ENCODE data around the gene DNAJC18.

Gene DNAJC18

DNA sequence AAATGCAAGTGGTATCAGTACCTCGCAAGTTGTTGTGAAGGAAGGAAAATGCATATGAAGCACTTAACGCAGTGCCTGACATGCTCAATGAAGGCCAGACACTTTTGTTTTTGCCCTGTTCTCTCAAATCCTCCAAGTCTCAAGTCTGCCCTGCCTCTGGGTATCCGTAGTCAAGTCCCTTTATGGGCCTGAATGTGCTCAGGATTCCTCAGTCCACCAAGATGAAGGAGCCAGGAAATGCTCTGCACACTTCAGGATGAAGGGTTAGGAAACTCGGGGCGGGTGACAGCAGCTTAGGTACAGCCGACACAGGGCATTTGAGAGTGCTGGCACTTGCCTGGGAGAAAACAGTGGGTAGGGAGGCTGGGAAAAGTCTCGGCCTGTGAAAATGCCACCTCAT lies 21.9 kb upstream of the DNAJC18 start:
- no peak overlapping the region for H3K4me3 ChIP-seq (ENCODE audit: low read depth in 1 of 2, low read length in 2 of 2)
- H3K36me3 ChIP-seq (ENCODE audit: control insufficient read depth in 1 of 2, insufficient read depth in 2 of 2, low read length in 2 of 2), result no peaks in the 10 kb centered on the region
- no peaks in the 10 kb centered on the region for H3K27me3 ChIP-seq (ENCODE audit: control insufficient read depth in 1 of 2, insufficient read depth in 2 of 2, low read length in 2 of 2)
- no peak overlapping the region for H3K27ac ChIP-seq (ENCODE audit: low read depth, low read length)
- H3K4me1 ChIP-seq (ENCODE audit: control insufficient read depth in 1 of 2, insufficient read depth in 2 of 2, low read length in 2 of 2), result peaks cover 6 to 8% of the 10 kb centered on the region in 2 donors
- H3K9me3 ChIP-seq (ENCODE audit: control insufficient read depth in 1 of 2, low read length in 2 of 2), result no peaks in the 10 kb centered on the region
- H3K9ac ChIP-seq (ENCODE audit: low read depth in 1 of 2, low read length in 2 of 2), result no peak overlapping the region

GRCh38 chr5:139460455-139460854 lies 21.1 kb upstream of the DNAJC18 start:
- Histone ChIP-seq H3K4me1 (ENCODE audit: control insufficient read depth in 1 of 2, insufficient read depth in 2 of 2, low read length in 2 of 2) (peaks cover 6 to 8% of the 10 kb centered on the region in 2 donors), H3K27ac (ENCODE audit: low read depth, low read length) (no peak overlapping the region), H3K9ac (ENCODE audit: low read depth in 1 of 2, low read length in 2 of 2) (no peak overlapping the region), H3K4me3 (ENCODE audit: low read depth in 1 of 2, low read length in 2 of 2) (no peak overlapping the region), H3K9me3 (ENCODE audit: control insufficient read depth in 1 of 2, low read length in 2 of 2) (no peaks in the 10 kb centered on the region), H3K27me3 (ENCODE audit: control insufficient read depth in 1 of 2, insufficient read depth in 2 of 2, low read length in 2 of 2) (no peaks in the 10 kb centered on the region), H3K36me3 (ENCODE audit: control insufficient read depth in 1 of 2, insufficient read depth in 2 of 2, low read length in 2 of 2) (no peaks in the 10 kb centered on the region)

- H3K27ac ChIP-seq (ENCODE audit: low read depth, low read length), result no peak overlapping the region
Observed at GRCh38 chr5:139459451-139459934, 20.2 kb upstream of the DNAJC18 start.

GRCh38 chr5:139458580-139459407 lies 19.5 kb upstream of the DNAJC18 start:
- peaks cover 6 to 8% of the 10 kb centered on the region in 2 donors for H3K4me1 ChIP-seq (ENCODE audit: control insufficient read depth in 1 of 2, insufficient read depth in 2 of 2, low read length in 2 of 2)
- H3K9me3 ChIP-seq (ENCODE audit: control insufficient read depth in 1 of 2, low read length in 2 of 2), result no peaks in the 10 kb centered on the region
- H3K36me3 ChIP-seq (ENCODE audit: control insufficient read depth in 1 of 2, insufficient read depth in 2 of 2, low read length in 2 of 2), result no peaks in the 10 kb centered on the region
- no peak overlapping the region for H3K4me3 ChIP-seq (ENCODE audit: low read depth in 1 of 2, low read length in 2 of 2)
- no peaks in the 10 kb centered on the region for H3K27me3 ChIP-seq (ENCODE audit: control insufficient read depth in 1 of 2, insufficient read depth in 2 of 2, low read length in 2 of 2)
- no peak overlapping the region for H3K27ac ChIP-seq (ENCODE audit: low read depth, low read length)
- H3K9ac ChIP-seq (ENCODE audit: low read depth in 1 of 2, low read length in 2 of 2), result no peak overlapping the region

More at GRCh38 chr5:139459451-139459934, 20.2 kb upstream of the DNAJC18 start:
- no peaks in the 10 kb centered on the region for H3K27me3 ChIP-seq (ENCODE audit: control insufficient read depth in 1 of 2, insufficient read depth in 2 of 2, low read length in 2 of 2)
- H3K4me1 ChIP-seq (ENCODE audit: control insufficient read depth in 1 of 2, insufficient read depth in 2 of 2, low read length in 2 of 2), result peaks cover 6 to 8% of the 10 kb centered on the region in 2 donors
- H3K36me3 ChIP-seq (ENCODE audit: control insufficient read depth in 1 of 2, insufficient read depth in 2 of 2, low read length in 2 of 2), result no peaks in the 10 kb centered on the region
- H3K9me3 ChIP-seq (ENCODE audit: control insufficient read depth in 1 of 2, low read length in 2 of 2), result no peaks in the 10 kb centered on the region
- no peak overlapping the region for H3K4me3 ChIP-seq (ENCODE audit: low read depth in 1 of 2, low read length in 2 of 2)
- no peak overlapping the region for H3K9ac ChIP-seq (ENCODE audit: low read depth in 1 of 2, low read length in 2 of 2)

DNA sequence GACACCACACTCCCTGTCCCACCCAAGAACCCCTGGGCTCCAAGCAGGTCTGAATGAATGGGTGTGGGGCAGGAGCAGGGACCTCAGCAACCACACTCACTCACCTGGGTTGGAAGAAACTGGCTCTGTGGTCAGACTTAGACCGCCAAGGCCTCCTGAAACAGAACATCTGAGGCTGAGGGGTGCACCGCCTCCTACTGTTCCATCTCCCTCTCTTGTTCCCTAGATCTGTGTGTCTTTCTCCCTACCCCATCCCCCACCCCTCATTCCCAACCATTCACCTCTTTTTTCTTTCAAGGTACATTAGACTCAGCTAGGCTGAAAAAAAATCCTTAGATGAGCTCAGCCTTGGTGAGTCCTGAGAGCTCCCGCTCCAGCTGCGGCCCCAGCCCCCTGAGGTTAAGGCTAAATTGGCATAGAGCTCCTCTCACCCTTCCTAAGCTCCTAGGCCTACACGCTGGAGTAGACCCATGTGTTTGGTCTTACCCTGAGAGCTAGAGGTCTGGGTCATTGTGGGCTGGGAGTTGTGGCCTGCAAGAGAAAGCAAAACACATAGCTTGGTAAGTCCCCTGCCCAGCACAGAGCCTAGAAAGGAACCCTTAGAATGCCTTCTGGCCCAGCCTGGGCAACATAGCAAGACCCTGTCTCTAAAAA lies 18.5 kb upstream of the DNAJC18 start:
- peaks cover 6 to 8% of the 10 kb centered on the region in 2 donors for H3K4me1 ChIP-seq (ENCODE audit: control insufficient read depth in 1 of 2, insufficient read depth in 2 of 2, low read length in 2 of 2)
- H3K36me3 ChIP-seq (ENCODE audit: control insufficient read depth in 1 of 2, insufficient read depth in 2 of 2, low read length in 2 of 2), result no peaks in the 10 kb centered on the region
- H3K9me3 ChIP-seq (ENCODE audit: control insufficient read depth in 1 of 2, low read length in 2 of 2), result no peaks in the 10 kb centered on the region
- no peak overlapping the region for H3K9ac ChIP-seq (ENCODE audit: low read depth in 1 of 2, low read length in 2 of 2)
- H3K4me3 ChIP-seq (ENCODE audit: low read depth in 1 of 2, low read length in 2 of 2), result no peak overlapping the region
- H3K27me3 ChIP-seq (ENCODE audit: control insufficient read depth in 1 of 2, insufficient read depth in 2 of 2, low read length in 2 of 2), result no peaks in the 10 kb centered on the region
- H3K27ac ChIP-seq (ENCODE audit: low read depth, low read length), result no peak overlapping the region

DNA sequence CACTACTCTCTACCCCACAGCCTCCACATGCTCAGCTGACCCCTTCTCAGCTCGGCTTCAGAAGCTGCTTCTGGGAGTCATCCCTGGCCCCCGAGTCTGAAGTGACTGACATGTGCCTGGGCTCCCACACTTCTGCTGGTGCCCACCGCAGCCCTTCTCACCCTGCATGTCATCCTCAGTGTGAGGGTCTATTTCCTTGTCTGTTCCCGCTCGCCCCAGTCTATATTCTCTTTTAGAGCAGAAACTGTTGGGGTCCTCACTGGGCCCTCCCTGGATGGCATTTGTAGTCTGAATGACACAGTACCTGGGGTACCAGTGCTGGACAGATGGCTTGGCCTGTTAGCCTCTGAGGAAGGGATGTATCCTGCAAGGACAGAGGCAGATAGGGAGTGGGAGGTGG lies 17.9 kb upstream of the DNAJC18 start:
- Histone ChIP-seq H3K9ac (ENCODE audit: low read depth in 1 of 2, low read length in 2 of 2) (no peak overlapping the region), H3K27ac (ENCODE audit: low read depth, low read length) (no peak overlapping the region), H3K36me3 (ENCODE audit: control insufficient read depth in 1 of 2, insufficient read depth in 2 of 2, low read length in 2 of 2) (no peaks in the 10 kb centered on the region), H3K27me3 (ENCODE audit: control insufficient read depth in 1 of 2, insufficient read depth in 2 of 2, low read length in 2 of 2) (no peaks in the 10 kb centered on the region), H3K4me3 (ENCODE audit: low read depth in 1 of 2, low read length in 2 of 2) (no peak overlapping the region), H3K9me3 (ENCODE audit: control insufficient read depth in 1 of 2, low read length in 2 of 2) (no peaks in the 10 kb centered on the region), H3K4me1 (ENCODE audit: control insufficient read depth in 1 of 2, insufficient read depth in 2 of 2, low read length in 2 of 2) (peaks cover 6 to 8% of the 10 kb centered on the region in 2 donors)

DNA sequence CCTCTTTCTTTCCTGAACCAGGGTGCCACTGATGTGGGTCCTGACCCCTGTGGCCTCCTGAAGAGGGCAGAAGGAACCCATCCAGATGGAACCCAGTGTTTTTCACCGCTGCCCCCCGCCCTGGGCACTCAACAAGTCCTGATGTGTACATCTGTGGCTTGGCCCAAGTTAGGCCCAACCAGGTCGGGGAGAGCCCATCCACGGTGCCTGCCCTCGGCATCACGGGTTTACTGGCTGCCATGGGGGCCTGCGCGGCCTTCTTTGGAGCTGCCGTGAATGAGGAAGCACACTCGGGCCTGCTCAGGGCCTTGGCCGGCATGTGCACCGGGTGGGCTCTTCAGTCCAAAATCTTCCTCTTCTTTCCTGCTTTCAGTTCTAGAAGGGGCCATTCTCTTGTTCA lies 17.5 kb upstream of the DNAJC18 start:
- H3K27me3 ChIP-seq (ENCODE audit: control insufficient read depth in 1 of 2, insufficient read depth in 2 of 2, low read length in 2 of 2), result no peaks in the 10 kb centered on the region
- no peaks in the 10 kb centered on the region for H3K36me3 ChIP-seq (ENCODE audit: control insufficient read depth in 1 of 2, insufficient read depth in 2 of 2, low read length in 2 of 2)
- H3K9me3 ChIP-seq (ENCODE audit: control insufficient read depth in 1 of 2, low read length in 2 of 2), result no peaks in the 10 kb centered on the region
- no peak overlapping the region for H3K4me3 ChIP-seq (ENCODE audit: low read depth in 1 of 2, low read length in 2 of 2)
- H3K27ac ChIP-seq (ENCODE audit: low read depth, low read length), result no peak overlapping the region
- H3K9ac ChIP-seq (ENCODE audit: low read depth in 1 of 2, low read length in 2 of 2), result no peak overlapping the region
- H3K4me1 ChIP-seq (ENCODE audit: control insufficient read depth in 1 of 2, insufficient read depth in 2 of 2, low read length in 2 of 2), result peaks cover 6 to 8% of the 10 kb centered on the region in 2 donors

DNA sequence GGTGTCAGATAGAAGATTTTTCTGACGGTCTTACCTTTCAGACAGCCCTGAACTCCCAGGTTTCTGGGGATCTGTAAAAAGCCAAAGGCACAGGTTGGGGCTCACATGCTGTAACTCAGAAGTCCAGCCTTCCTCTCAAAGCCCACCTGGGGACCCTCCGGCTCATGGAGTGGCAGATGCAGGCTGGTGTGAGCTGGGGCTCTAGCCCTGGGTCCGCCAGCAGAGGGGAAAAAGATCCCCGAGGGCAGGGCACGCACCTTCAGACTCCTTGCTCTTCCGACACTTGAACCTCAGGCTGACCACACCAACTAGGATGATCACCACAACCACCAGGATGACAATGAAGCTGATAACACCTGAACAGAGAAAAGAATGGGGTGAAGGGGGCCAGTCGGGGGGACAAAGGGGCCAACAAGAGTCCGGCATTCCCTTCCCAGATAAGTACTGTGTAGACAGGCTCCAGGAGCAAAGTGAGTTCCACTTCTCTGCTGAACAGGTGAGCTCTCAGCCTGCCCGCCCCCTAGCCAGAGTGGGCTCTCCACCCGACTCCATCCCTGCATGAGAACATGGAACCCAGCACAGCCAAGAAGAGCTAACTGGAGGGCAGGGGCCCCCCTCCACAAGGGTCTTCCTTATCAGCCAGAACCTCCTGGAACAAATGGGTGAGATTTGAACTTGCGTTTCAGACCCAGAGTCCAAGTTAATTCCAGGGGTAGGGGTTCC lies 15.4 kb upstream of the DNAJC18 start:
- H3K4me3 ChIP-seq (ENCODE audit: low read depth in 1 of 2, low read length in 2 of 2), result no peak overlapping the region
- peaks cover 6 to 8% of the 10 kb centered on the region in 2 donors for H3K4me1 ChIP-seq (ENCODE audit: control insufficient read depth in 1 of 2, insufficient read depth in 2 of 2, low read length in 2 of 2)
- H3K27me3 ChIP-seq (ENCODE audit: control insufficient read depth in 1 of 2, insufficient read depth in 2 of 2, low read length in 2 of 2), result no peaks in the 10 kb centered on the region
- no peak overlapping the region for H3K27ac ChIP-seq (ENCODE audit: low read depth, low read length)
- H3K9ac ChIP-seq (ENCODE audit: low read depth in 1 of 2, low read length in 2 of 2), result no peak overlapping the region
- H3K9me3 ChIP-seq (ENCODE audit: control insufficient read depth in 1 of 2, low read length in 2 of 2), result no peaks in the 10 kb centered on the region
- H3K36me3 ChIP-seq (ENCODE audit: control insufficient read depth in 1 of 2, insufficient read depth in 2 of 2, low read length in 2 of 2), result no peaks in the 10 kb centered on the region

DNA sequence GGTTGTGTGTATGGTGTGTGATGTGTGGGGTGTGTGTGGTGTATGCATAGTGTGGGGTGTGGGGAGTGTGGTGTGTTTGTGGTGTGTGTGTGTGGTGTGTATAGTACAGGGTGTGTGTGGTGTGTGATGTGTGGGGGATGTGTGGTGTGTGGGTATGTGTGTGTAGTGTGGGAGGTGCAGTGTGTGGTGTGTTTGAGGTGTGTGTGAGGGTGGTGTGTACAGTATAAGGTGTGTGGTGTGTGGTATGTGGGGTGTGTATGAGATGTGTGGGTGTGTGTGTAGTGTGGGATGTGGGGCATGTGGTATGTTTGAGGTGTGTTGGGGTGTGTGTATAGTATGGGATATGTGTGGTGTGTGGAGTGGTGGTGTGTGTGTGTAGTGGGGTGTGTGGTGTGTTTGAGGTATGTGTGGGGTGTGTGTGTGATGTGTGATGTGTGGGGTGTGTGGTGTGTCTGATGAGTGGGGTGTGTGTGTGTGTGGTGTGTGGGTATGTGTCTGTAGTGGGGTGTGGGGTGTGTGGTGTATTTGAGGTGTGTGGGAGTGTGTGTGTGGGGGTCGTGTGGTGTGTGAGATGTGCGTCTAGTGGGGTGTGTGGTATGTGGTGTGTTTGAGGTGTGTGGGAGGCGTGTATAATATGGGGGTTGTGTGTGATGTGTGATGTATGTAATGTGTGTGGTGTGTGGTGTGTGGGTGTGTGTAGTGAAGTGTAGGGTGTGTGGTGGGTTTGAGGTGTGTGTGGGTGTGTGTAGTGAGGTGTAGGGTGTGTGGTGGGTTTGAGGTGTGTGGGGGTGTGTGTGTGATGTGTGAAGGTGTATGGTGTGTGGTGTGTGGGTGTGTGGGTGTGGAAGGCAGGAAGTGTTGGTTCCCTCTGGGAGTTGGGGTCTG lies 14.6 kb upstream of the DNAJC18 start:
- Histone ChIP-seq H3K4me1 (ENCODE audit: control insufficient read depth in 1 of 2, insufficient read depth in 2 of 2, low read length in 2 of 2) (peaks cover 1 to 3% of the 10 kb centered on the region in 2 donors), H3K36me3 (ENCODE audit: control insufficient read depth in 1 of 2, insufficient read depth in 2 of 2, low read length in 2 of 2) (no peaks in the 10 kb centered on the region), H3K9me3 (ENCODE audit: control insufficient read depth in 1 of 2, low read length in 2 of 2) (no peaks in the 10 kb centered on the region), H3K27ac (ENCODE audit: low read depth, low read length) (no peak overlapping the region), H3K4me3 (ENCODE audit: low read depth in 1 of 2, low read length in 2 of 2) (no peak overlapping the region), H3K27me3 (ENCODE audit: control insufficient read depth in 1 of 2, insufficient read depth in 2 of 2, low read length in 2 of 2) (no peaks in the 10 kb centered on the region), H3K9ac (ENCODE audit: low read depth in 1 of 2, low read length in 2 of 2) (no peak overlapping the region)

All from duodenal mucosa (tissue), 2 donors.